ACC112 (cell line): ENCODE measurements around the gene GLTP.
A peak's percentile ranks its signal among the peaks of the same experiment; 100 is the strongest.
"Not testable (repeated sequence)": the region's sequence is repeated elsewhere in the genome, so short reads cannot be mapped to it uniquely, and the experiment has no call there.

Experiments used
- H2AFZ ChIP-seq: fragments of 200-600 bp; sonication (generic); one replicate; pipeline ENCODE4 v1.6.0; 2017; ENCODE audit warnings: antibody characterized with exemption, low read length; ENCODE audit not compliant: unreplicated experiment
- H3K27ac ChIP-seq: fragments of 200-600 bp; sonication (generic); 2 replicates; pipeline ENCODE4 v1.5.1; 2014; ENCODE audit warnings: low read depth, mild to moderate bottlenecking, antibody characterized with exemption, low read length, moderate library complexity
- H3K27me3 ChIP-seq: fragments of 200-600 bp; sonication (generic); 2 replicates; pipeline ENCODE4 v1.6.1; 2014; ENCODE audit warnings: mild to moderate bottlenecking, antibody characterized with exemption, low read length, moderate library complexity, mixed read lengths; ENCODE audit not compliant: insufficient read depth
- H3K36me3 ChIP-seq: fragments of 200-600 bp; sonication (generic); 2 replicates; pipeline ENCODE4 v1.6.1; 2016; ENCODE audit warnings: mild to moderate bottlenecking, antibody characterized with exemption, low read length, moderate library complexity, mixed read lengths; ENCODE audit not compliant: insufficient read depth
- H3K4me1 ChIP-seq: fragments of 200-600 bp; sonication (generic); one replicate; pipeline ENCODE4 v1.6.1; 2016; ENCODE audit warnings: low read length, mixed read lengths; ENCODE audit not compliant: insufficient read depth, unreplicated experiment, control insufficient read depth
- H3K4me3 ChIP-seq: fragments of 200-600 bp; sonication (generic); 2 replicates; pipeline ENCODE4 v1.5.1; 2014; ENCODE audit warnings: mild to moderate bottlenecking, low read depth, low read length
- H3K79me2 ChIP-seq: fragments of 200-600 bp; sonication (generic); one replicate; pipeline ENCODE4 v1.6.0; 2016; ENCODE audit warnings: low read length; ENCODE audit not compliant: control insufficient read depth, unreplicated experiment, insufficient read depth

Gene GLTP

DNA sequence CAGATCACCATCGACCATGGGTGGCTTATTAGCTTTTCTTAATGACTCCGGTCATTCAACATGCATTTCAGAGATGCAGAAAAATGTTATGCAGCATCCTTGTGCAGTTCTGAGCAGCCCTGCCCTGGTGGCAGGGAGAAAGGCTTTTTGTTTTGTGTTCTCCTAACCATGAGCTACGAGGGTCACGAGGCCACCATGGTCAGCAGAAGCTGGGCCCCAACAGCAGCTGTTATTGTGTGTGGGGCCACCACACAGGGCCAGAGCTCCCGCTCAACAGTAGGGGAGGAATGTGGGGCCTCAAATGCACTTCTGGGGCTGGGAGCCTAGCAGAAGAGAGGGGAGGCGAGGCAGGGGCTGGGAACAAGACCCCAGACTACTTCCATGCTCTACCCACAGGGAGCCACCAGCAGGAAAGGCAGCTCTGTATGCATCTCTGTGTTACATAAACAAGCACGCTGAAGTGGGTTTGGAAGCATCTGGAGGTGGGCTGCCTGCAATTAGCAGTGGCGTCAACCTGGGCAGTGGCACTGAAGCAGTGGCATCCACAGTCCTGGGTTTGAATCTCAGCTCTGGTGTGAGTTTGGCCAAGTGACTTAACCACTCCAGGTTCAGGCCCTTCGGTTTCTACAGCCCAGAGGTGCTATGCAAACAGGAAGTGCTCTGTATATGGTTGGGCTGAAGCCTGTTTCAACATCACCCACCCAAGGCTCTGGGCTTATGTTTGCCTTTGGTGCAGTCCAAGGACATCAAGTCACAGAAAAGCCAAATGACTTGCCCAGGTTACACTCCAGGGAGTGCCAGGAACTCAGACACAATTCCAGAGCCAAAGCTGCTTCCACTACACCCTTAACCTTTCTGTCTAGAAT, 16.3 kb downstream of the GLTP start:
- Histone ChIP-seq H3K4me3 (no peak overlapping the region), H2AFZ (no peak overlapping the region), H3K4me1 (peaks cover 5% of the 10 kb centered on the region), H3K36me3 (no peaks in the 10 kb centered on the region), H3K79me2 (peaks cover 14% of the 10 kb centered on the region), H3K27me3 (no peaks in the 10 kb centered on the region), H3K27ac (no peak overlapping the region)

GRCh38 chr12:109862491-109862890, 17.9 kb downstream of the GLTP start:
- H3K27ac ChIP-seq, H3K4me1 ChIP-seq, H3K4me3 ChIP-seq, H3K79me2 ChIP-seq, H2AFZ ChIP-seq, H3K36me3 ChIP-seq, H3K27me3 ChIP-seq: not testable (repeated sequence)

DNA sequence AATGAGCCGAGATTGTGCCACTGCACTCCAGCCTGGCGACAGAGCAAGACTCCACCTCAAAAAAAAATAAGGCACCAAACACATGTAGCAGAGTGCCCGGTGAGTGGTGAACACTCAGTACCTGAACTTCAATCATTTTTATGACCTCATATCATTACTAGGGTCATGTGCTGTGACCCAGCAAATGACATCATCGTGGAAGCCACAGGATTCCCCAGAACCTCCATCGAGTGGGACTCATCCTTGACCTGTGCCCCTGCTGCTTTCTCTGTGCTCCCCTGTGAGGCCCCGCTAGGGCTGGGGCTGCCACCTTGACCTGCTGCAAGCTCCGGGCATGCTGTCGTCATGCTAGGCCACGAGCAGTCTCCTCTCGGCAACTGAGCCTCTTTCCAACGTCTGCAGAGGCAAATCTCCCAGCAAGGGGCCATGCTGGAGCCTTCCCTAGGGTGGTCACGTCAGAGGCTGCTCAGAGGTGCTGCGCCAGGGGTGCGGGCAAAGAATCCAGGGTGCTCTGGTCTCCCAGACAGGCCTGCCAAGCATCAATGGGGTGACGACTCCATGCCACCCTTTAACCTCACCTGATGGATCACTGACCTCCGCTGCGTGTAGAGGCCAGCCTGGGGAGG, 18.5 kb downstream of the GLTP start:
- H3K4me1 ChIP-seq = peaks cover 5% of the 10 kb centered on the region
- no peaks in the 10 kb centered on the region for H3K36me3 ChIP-seq
- H3K27ac ChIP-seq = no peak overlapping the region
- no peak overlapping the region for H2AFZ ChIP-seq
- peaks cover 6% of the 10 kb centered on the region for H3K79me2 ChIP-seq
- H3K4me3 ChIP-seq = no peak overlapping the region
- H3K27me3 ChIP-seq = no peaks in the 10 kb centered on the region

- no peaks in the 10 kb centered on the region for H3K27me3 ChIP-seq
- no peak overlapping the region for H2AFZ ChIP-seq
- H3K27ac ChIP-seq = no peak overlapping the region
- H3K4me1 ChIP-seq = peaks cover 5% of the 10 kb centered on the region
- H3K79me2 ChIP-seq = peaks cover 1% of the 10 kb centered on the region
- no peak overlapping the region for H3K4me3 ChIP-seq
- H3K36me3 ChIP-seq = no peaks in the 10 kb centered on the region
These were observed 19.4 kb downstream of the GLTP start for GRCh38 chr12:109860977-109861376.

- H3K79me2 ChIP-seq = no peaks in the 10 kb centered on the region
- H3K27me3 ChIP-seq = no peaks in the 10 kb centered on the region
- no peak overlapping the region for H3K27ac ChIP-seq
- H3K4me1 ChIP-seq = no peaks in the 10 kb centered on the region
- no peaks in the 10 kb centered on the region for H3K36me3 ChIP-seq
- H3K4me3 ChIP-seq = no peak overlapping the region
- H2AFZ ChIP-seq = no peak overlapping the region
These were observed 21.6 kb downstream of the GLTP start for GRCh38 chr12:109858764-109859163.

GRCh38 chr12:109857715-109858114, 22.6 kb downstream of the GLTP start:
- Histone ChIP-seq H3K4me3 (no peak overlapping the region), H3K36me3 (no peaks in the 10 kb centered on the region), H3K4me1 (no peaks in the 10 kb centered on the region), H3K27ac (no peak overlapping the region), H3K27me3 (no peaks in the 10 kb centered on the region), H2AFZ (no peak overlapping the region), H3K79me2 (no peaks in the 10 kb centered on the region)

DNA sequence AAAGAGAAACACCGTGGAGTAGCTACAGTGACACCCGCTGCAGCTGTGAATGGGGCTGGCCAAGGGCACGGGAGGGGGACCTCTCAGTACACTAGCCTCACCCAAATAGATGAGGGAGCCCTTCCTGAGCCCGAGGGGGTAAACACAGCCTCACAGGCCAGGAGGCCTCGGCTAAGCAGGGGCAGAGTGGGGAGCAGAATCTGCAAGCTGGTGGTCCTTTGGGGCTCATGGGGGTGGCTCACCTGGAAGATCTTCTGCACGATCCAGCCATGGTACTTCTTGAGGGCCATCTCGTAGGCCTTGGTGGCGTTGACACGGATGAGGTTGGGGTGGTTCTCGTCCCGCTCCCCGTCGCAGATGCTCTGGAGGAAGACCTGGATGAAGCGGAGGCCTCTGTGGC, 25.0 kb downstream of the GLTP start:
- Histone ChIP-seq H3K79me2 (no peaks in the 10 kb centered on the region), H3K4me3 (no peak overlapping the region), H3K27me3 (no peaks in the 10 kb centered on the region), H3K4me1 (no peaks in the 10 kb centered on the region), H3K36me3 (no peaks in the 10 kb centered on the region), H3K27ac (no peak overlapping the region), H2AFZ (no peak overlapping the region)

GRCh38 chr12:109850518-109850917, 29.8 kb downstream of the GLTP start:
- not testable (repeated sequence) for H3K36me3 ChIP-seq, H3K27me3 ChIP-seq, H3K4me1 ChIP-seq, H3K4me3 ChIP-seq, H2AFZ ChIP-seq, H3K79me2 ChIP-seq, H3K27ac ChIP-seq

- H3K27ac ChIP-seq = no peak overlapping the region
- H3K36me3 ChIP-seq = no peaks in the 10 kb centered on the region
- no peaks in the 10 kb centered on the region for H3K4me1 ChIP-seq
- H2AFZ ChIP-seq = no peak overlapping the region
- H3K79me2 ChIP-seq = no peaks in the 10 kb centered on the region
- no peak overlapping the region for H3K4me3 ChIP-seq
- H3K27me3 ChIP-seq = no peaks in the 10 kb centered on the region
These were observed 33.1 kb downstream of the GLTP start for GRCh38 chr12:109847142-109847735.

DNA sequence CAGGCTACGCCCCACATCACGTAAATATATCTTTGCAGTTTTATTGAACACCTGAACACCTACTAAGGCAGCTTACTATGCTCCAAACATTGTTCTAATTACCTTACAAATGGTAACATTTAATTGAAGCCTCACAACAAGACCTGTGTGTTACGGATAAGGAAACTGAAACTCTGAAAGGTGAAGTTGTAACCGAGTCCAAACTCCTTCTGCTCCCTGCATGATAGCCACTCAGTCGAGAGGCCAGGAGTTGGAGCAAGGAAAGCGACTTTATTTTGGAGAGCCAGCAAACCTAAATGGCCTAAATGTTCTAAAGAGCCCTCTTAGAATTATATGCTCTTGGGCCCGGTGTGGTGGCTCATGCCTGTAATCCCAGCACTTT, 34.5 kb downstream of the GLTP start:
- Histone ChIP-seq H3K4me3 (0 out of 2 replicates have a peak overlapping the region, but pooled peaks have one; percentile 13), H3K27me3 (no peaks in the 10 kb centered on the region), H2AFZ (no peak overlapping the region), H3K36me3 (no peaks in the 10 kb centered on the region), H3K4me1 (no peaks in the 10 kb centered on the region), H3K79me2 (no peaks in the 10 kb centered on the region), H3K27ac (no peak overlapping the region)
